Measurements from ENCODE around the gene ARL6IP6.
"Not testable (repeated sequence)": the region's sequence is repeated elsewhere in the genome, so short reads cannot be mapped to it uniquely, and the experiment has no call there.

GRCh38 chr2:152763208-152763607, 44.8 kb downstream of the ARL6IP6 start:
- not testable (repeated sequence) for TF ChIP-seq EZH2 (IDR thresholded peaks at IDR 0.05; ENCODE audit: borderline replicate concordance, insufficient read depth, low read depth, low read length, poor library complexity, severe bottlenecking); CTCF (IDR thresholded peaks at IDR 0.05)

Data from B cell (primary cell).